Measurements from ENCODE around the gene CFH.

GRCh38 chr1:196651079-196651478 lies 764 bp upstream of the CFH start:
- TF ChIP-seq CTCF (IDR thresholded peaks at IDR 0.05), result no peak
- no peak for TF ChIP-seq POLR2A (IDR thresholded peaks at IDR 0.05)
- TF ChIP-seq EP300 (IDR thresholded peaks at IDR 0.05), result no peak
- no peak for TF ChIP-seq POLR2AphosphoS5 (IDR thresholded peaks at IDR 0.05)

All from upper lobe of left lung (tissue), 4 donors.